ELF-1 (cell line): ENCODE data around the gene GPC6.
A peak's percentile ranks its signal among the peaks of the same experiment; 100 is the strongest.

ENCODE experiments used
- DNase-seq: peaks from one replicate; pipeline ENCODE4 v3.0.0-alpha.2; 2016; ENCODE audit warnings: low read depth, low spot score

Gene GPC6

GRCh38 chr13:93964146-93964512 lies 737.5 kb downstream of the GPC6 start:
- DNase-seq = no peak

GRCh38 chr13:93965587-93965986 lies 739.0 kb downstream of the GPC6 start:
- no peak for DNase-seq

DNA sequence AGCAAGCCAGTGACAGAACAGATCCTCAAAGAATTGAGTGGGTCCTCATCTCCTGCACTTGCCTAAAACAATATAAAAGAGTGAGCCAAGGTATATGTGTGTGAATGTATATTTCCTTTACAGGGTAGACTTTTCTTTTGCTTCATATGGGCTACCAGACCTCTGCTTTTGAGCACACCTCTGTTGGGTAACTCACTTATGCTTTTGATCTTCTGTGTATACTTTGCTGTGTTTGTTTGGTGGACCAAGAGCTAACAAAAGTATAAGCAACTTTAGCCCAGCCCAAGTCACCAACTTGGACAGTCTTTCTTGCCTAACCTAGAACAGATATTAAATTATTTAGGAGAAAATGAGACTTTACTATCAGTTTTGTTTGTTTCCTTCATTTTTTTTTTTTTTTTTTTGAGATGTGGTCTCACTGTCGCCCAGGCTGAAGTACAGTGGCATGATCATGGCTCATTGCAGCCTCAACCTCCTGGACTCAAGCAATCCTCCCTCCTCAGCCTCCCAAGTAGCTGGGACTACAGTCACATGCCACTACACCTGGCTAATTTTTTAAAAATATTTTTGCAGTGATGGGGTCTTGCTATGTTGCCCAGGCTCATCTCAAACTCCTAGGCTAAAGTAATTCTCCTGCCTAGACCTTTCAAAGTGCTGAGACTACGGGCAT lies 739.8 kb downstream of the GPC6 start:
- no peak for DNase-seq

DNA sequence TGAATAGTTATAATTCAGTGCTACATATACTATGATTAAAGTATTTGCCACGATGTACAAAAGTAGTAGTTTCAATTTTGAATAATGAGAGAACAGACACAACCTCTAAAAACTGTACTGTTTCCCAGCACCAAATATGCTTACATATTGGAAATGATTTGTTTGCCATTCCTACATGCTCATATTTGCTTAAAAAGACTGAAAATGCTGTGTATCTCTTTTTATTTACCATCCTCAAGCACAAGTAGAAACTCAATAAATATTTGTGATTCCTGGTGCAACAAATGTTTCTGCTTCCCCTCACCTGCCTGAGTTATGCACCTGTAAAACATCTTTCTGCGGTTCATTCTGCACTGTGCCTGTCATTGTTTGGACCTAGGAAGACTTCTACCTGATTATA lies 740.7 kb downstream of the GPC6 start:
- DNase-seq = no peak

GRCh38 chr13:93975242-93975641 lies 748.6 kb downstream of the GPC6 start:
- DNase-seq = no peak

GRCh38 chr13:93976528-93976927 lies 749.9 kb downstream of the GPC6 start:
- DNase-seq = no peak

DNA sequence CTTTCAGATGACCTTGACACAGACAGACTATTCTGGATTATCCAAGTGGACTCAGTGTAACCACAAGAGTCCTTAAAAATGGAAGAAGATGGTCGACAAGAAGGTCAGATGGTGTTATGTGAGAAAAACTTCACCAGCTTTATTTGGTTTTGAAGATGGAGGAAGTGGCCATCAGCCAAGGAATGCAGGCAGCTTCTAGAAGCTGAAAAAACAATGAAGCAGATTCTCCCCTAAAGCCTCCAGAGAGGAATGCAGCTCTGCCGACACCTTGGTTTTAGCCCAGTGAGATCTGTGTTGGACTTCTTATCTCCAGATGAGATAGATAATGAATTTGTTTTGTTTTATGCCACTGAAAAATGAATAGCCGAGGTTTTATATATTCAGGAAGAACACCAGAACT lies 751.4 kb downstream of the GPC6 start:
- DNase-seq = no peak

- DNase-seq = no peak
Observed at GRCh38 chr13:93981426-93981977, 754.9 kb downstream of the GPC6 start.

- DNase-seq = no peak
Observed at GRCh38 chr13:93982179-93982918, 755.7 kb downstream of the GPC6 start.

GRCh38 chr13:93984052-93984451 lies 757.4 kb downstream of the GPC6 start:
- no peak for DNase-seq

DNA sequence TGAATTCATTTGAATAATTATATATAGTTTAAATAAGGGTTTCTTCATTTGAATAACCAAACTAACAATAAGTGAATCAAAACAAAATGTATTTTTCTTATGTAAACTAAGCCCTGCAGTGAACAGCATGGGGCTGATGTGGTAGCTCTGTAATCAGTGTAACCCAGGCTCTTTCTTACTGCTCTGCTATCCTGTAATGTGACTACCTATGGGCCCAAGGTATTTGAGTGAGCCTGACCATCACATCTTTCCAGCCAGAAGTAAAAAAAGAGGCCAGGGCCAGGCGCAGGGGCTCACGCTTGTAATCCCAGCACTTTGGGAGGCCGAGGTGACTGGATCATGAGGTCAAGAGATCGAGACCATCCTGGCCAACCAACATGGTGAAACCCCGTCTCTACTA lies 758.3 kb downstream of the GPC6 start:
- peak; percentile 11 for DNase-seq

- no peak for DNase-seq
Observed at GRCh38 chr13:93987458-93987857, 760.9 kb downstream of the GPC6 start.

DNA sequence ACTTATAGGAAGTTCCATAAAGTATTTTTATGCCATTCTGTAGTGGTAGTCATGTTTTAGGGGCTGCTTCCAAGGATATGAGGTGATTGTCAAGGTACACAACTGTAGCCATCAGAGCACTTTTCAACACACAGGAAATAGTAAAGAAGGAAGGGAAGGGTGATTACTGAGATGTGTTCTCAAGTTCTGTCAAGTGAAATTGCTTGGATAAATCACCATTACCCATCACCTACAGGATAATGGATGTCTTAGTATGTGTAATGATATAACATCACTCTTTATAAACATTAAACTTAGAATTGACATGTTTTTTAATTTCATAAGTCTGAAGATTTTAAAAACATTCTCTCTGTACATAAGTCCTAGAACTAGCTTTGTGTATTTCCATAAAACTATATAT lies 765.0 kb downstream of the GPC6 start:
- DNase-seq = no peak

DNA sequence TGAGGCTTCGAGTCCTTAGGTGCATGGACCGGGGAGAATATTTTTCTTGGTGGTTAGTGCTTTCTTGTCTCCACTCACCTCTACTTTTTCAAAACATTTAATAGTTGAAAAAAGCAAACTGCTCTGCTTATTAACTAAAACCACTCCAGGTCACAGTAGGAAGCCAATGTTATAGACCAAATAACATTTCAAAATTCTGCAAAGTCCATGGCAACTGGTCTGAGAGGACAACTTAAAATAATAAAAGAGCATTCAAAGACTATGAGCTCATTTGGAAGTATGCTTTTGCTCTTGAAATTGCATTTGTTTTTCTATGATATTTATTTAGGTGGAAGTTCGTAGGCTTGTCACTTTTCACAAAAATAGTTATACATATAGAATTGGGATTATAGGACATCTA lies 769.9 kb downstream of the GPC6 start:
- no peak for DNase-seq

DNA sequence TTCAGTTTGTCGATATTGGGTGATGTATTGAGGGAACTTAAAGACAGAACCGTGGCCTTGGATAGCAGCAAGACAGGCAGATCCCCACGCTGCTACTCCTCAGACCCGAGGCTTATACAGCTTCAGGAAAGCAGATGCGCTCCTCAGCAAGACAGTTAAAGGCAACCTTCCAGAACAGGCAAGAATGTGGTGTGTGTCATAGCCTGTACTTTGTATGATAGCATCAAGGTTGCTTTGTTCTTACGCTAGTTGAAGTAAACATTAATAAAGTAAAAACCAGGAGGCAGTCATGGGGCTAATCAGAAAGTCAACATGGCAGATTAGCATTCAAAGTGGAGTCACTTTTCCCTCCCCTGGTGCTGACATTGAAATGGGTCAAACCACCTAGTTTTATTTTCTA lies 779.7 kb downstream of the GPC6 start:
- DNase-seq = peak; percentile 10

DNA sequence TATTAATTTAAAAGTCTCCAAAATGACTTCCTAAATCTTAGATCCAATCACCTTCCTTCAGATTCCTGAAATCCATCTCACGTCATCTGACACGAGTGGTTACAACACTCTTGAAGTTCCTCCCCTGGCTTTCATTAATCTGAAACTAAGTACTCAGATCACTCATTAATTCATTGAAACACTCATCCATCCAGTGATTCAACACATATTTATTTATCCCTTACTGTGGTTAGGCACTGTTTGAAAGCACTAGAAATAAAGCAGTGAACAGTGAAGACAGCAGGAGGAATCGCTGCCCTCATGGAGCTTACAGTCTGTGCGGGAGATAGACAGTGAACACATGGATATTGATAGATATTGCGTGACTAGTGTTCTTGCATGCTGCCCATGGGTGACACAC lies 780.5 kb downstream of the GPC6 start:
- DNase-seq = no peak

GRCh38 chr13:94009701-94010100 lies 783.1 kb downstream of the GPC6 start:
- no peak for DNase-seq

DNA sequence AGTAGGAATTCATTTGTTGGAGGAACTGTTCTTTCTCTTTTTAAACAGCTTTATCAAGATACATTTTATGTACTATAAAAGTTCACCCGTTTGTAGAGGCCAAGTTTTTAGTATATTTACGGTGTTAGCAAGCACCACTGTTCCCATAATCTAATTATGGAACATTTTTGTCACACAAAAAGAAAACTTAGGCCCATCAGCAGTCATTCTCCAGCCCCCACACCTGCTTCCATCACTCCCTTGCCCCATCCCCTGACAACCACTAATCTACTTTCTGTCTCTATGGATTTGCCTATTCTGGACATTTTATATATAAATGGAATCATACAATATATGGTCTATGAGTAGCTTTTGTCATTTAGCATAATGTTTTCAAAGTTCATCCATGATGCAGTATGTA lies 787.9 kb downstream of the GPC6 start:
- no peak for DNase-seq

- no peak for DNase-seq
Observed at GRCh38 chr13:94020426-94020825, 793.8 kb downstream of the GPC6 start.

DNA sequence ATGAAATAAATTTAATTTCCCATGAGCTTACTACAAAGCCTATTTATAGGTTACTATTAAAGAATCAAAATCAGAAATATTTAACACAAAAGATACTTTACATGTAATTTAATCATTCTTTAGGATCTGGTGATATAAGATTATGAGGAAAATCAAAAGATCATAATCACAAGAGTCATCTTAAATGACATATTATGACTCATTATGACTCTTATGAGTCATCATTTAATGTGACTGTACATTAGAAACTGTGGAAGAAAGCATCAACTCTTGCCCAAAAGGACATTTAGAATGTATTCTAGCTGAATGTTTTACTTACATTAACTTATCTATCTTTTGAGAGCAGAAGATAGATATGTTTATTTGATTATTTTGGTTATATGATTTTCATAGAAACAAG lies 794.2 kb downstream of the GPC6 start:
- DNase-seq = no peak

- no peak for DNase-seq
Observed at GRCh38 chr13:94028234-94028633, 801.6 kb downstream of the GPC6 start.

DNA sequence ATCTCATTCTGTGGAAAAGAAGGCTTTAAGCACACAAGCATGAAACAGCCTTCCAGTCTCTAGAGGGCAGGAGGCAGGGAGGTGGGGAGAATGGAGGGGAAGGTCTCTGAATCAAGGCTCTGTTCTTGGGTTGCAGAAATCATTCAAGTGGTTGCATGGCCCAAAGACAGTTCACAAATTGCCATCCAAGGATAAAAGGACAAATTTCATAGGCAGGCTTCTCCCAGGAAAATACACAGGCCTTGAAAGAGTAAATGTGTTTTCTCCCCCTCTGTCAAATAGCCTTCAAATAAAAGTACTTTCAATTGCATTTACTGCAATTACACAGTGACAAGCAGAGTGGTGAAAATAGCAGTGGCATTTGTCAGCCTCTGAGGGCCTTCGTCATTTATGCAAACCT lies 802.0 kb downstream of the GPC6 start:
- DNase-seq = no peak

- no peak for DNase-seq
Observed at GRCh38 chr13:94030415-94031119, 804.0 kb downstream of the GPC6 start.
